SK-N-SH (cell line): Measurements from ENCODE around the gene ZNF667. TPM values are rescaled to one million over a fixed set of nuclear protein-coding genes. Genes with fewer than 3 reads are reported as not detected.

Experiments used
- CTCF ChIA-PET: fragments of 300-600, 350-600 bp; formaldehyde crosslinking; extraction: SDS; loops from one replicate; lab custom pipeline; 2021; lab: Yijun Ruan, JAX
- POLR2A ChIA-PET: fragments of 350-600 bp; sonication (Branson Sonifier 250); formaldehyde crosslinking; extraction: SDS; loops from one replicate; lab custom pipeline; 2020; ENCODE audit warnings: antibody characterized with exemption, inconsistent platforms; lab: Yijun Ruan, JAX
- DNase-seq: peaks from one replicate; pipeline ENCODE4 v3.0.0; 2012
- H2AFZ ChIP-seq: fragments of 200-600 bp; sonication (generic); 2 replicates; pipeline ENCODE4 v1.8.1; 2016; ENCODE audit warnings: antibody characterized with exemption, mild to moderate bottlenecking, low read depth
- H3F3A ChIP-seq: fragments of 200-600 bp; sonication (generic); replicated peaks from 2 replicates; pipeline ENCODE3; 2016; ENCODE audit warnings: antibody characterized with exemption, mild to moderate bottlenecking; ENCODE audit not compliant: insufficient read depth
- H3K27ac ChIP-seq, 2 experiments: fragments of 200-500 bp in 1 of 2; fragments of 200-600 bp in 1 of 2; sonication (Bioruptor generic) in 1 of 2; sonication (generic), shearing (Covaris generic) in 1 of 2; 2 replicates each; pipeline versions ENCODE4 v1.5.1 to v1.6.1; 2014 to 2016; ENCODE audit warnings: low read depth in 2 of 2, inconsistent platforms in 1 of 2, low read length in 1 of 2, mild to moderate bottlenecking in 1 of 2, mixed read lengths in 1 of 2
- H3K27me3 ChIP-seq: fragments of 200-600 bp; sonication (generic), shearing (Covaris generic); 2 replicates; pipeline ENCODE4 v1.6.1; 2016; ENCODE audit warnings: mixed run types; ENCODE audit not compliant: insufficient read depth
- H3K36me3 ChIP-seq, 2 experiments: fragments of 200-500 bp in 1 of 2; fragments of 200-600 bp in 1 of 2; sonication (Bioruptor generic) in 1 of 2; sonication (generic) in 1 of 2; replicated peaks in 1 of 2; 2 replicates each; pipeline versions ENCODE3 to v1.5.1; 2014 to 2016; ENCODE audit warnings: low read length in 1 of 2, mild to moderate bottlenecking in 1 of 2; ENCODE audit not compliant: insufficient read depth in 2 of 2, control insufficient read depth in 1 of 2
- H3K4me1 ChIP-seq, 2 experiments: fragments of 200-500 bp in 1 of 2; fragments of 200-600 bp in 1 of 2; sonication (Bioruptor generic) in 1 of 2; sonication (generic), shearing (Covaris generic) in 1 of 2; 2 replicates each; pipeline versions ENCODE4 v1.5.1 to v1.6.1; 2014 to 2016; ENCODE audit warnings: low read depth in 1 of 2, low read length in 1 of 2, mixed run types in 1 of 2; ENCODE audit not compliant: insufficient read depth in 2 of 2, control insufficient read depth in 1 of 2
- H3K4me2 ChIP-seq: fragments of 200-600 bp; sonication (generic), shearing (Covaris generic); 2 replicates; pipeline ENCODE4 v1.6.1; 2017; ENCODE audit warnings: mixed run types
- H3K4me3 ChIP-seq, 2 experiments: fragments of 200-500 bp in 1 of 2; fragments of 200-600 bp in 1 of 2; sonication (Bioruptor generic) in 1 of 2; sonication (generic), shearing (Covaris generic) in 1 of 2; 2 replicates each; pipeline versions ENCODE4 v1.5.1 to v1.8.1; 2014 to 2016; ENCODE audit warnings: low read depth in 2 of 2, inconsistent platforms in 1 of 2, low read length in 1 of 2, mild to moderate bottlenecking in 1 of 2, mixed read lengths in 1 of 2, moderate library complexity in 1 of 2
- H3K79me2 ChIP-seq: fragments of 200-600 bp; sonication (generic); 2 replicates; pipeline ENCODE4 v1.8.1; 2017; ENCODE audit warnings: mild to moderate bottlenecking; ENCODE audit not compliant: insufficient read depth
- H3K9ac ChIP-seq: fragments of 200-600 bp; sonication (generic); 2 replicates; pipeline ENCODE4 v1.6.1; 2017; ENCODE audit warnings: mixed run types
- H3K9me2 ChIP-seq: fragments of 200-600 bp; sonication (generic); 2 replicates; pipeline ENCODE4 v1.6.1; 2017; ENCODE audit warnings: mixed run types
- H3K9me3 ChIP-seq: fragments of 200-600 bp; sonication (generic); 2 replicates; pipeline ENCODE4 v1.6.1; 2017; ENCODE audit warnings: mixed run types, mild to moderate bottlenecking, moderate library complexity
- H4K20me1 ChIP-seq: fragments of 200-600 bp; sonication (generic); 2 replicates; pipeline ENCODE4 v1.6.1; 2017; ENCODE audit warnings: mild to moderate bottlenecking, mixed run types; ENCODE audit not compliant: insufficient read depth
- CHD2 ChIP-seq: fragments of 150-350 bp; IDR thresholded peaks from 2 replicates; pipeline ENCODE4 v1.6.1; 2018; ENCODE audit warnings: low read length; ENCODE audit not compliant: partially characterized antibody
- EP300 ChIP-seq, 2 experiments: IDR thresholded peaks; 2 replicates each; pipeline versions ENCODE4 v1.4.0 to v1.6.1; 2012; ENCODE audit warnings: borderline replicate concordance in 1 of 2, low read depth in 1 of 2, low read length in 1 of 2
- FOXJ3 ChIP-seq: sonication (generic); formaldehyde crosslinking; IDR thresholded peaks from 2 replicates; pipeline ENCODE4 v1.5.1; 2020; ENCODE audit warnings: mild to moderate bottlenecking, missing genetic modification reagents
- GABPA ChIP-seq: IDR thresholded peaks from 2 replicates; pipeline ENCODE4 v1.4.0; 2012; ENCODE audit warnings: low read depth, mild to moderate bottlenecking
- IRF3 ChIP-seq: fragments of 150-350 bp; IDR thresholded peaks from 2 replicates; pipeline ENCODE4 v1.6.1; 2016; ENCODE audit warnings: mild to moderate bottlenecking, low read depth, low read length
- JUND ChIP-seq: IDR thresholded peaks from 2 replicates; pipeline ENCODE4 v1.4.0; 2012
- MAX ChIP-seq: IDR thresholded peaks from 2 replicates; pipeline ENCODE4 v1.4.0; 2012; ENCODE audit warnings: low read depth
- MEF2A ChIP-seq: IDR thresholded peaks from 2 replicates; pipeline ENCODE4 v1.4.0; 2012; ENCODE audit warnings: low read depth, borderline replicate concordance
- MXI1 ChIP-seq: IDR thresholded peaks from 2 replicates; pipeline ENCODE4 v1.6.1; 2012; ENCODE audit warnings: mild to moderate bottlenecking, low read depth, low read length, improper control_type of control experiment
- NFIC ChIP-seq: IDR thresholded peaks from 2 replicates; pipeline ENCODE4 v1.4.0; 2012; ENCODE audit warnings: borderline replicate concordance
- NRF1 ChIP-seq: IDR thresholded peaks from 2 replicates; pipeline ENCODE4 v1.6.1; 2012; ENCODE audit warnings: low read depth, mild to moderate bottlenecking, low read length
- RAD21 ChIP-seq: IDR thresholded peaks from 2 replicates; pipeline ENCODE4 v1.6.1; 2012; ENCODE audit warnings: mild to moderate bottlenecking, low read length
- REST ChIP-seq: IDR thresholded peaks from 2 replicates; pipeline ENCODE4 v1.6.1; 2012; ENCODE audit warnings: mild to moderate bottlenecking, low read depth, low read length, moderate library complexity
- RFX5 ChIP-seq: IDR thresholded peaks from 2 replicates; pipeline ENCODE4 v1.6.1; 2012; ENCODE audit warnings: mild to moderate bottlenecking, improper control_type of control experiment, low read length
- TEAD4 ChIP-seq: IDR thresholded peaks from 2 replicates; pipeline ENCODE4 v1.4.0; 2012; ENCODE audit warnings: mild to moderate bottlenecking, borderline replicate concordance; ENCODE audit not compliant: insufficient read depth
- USF2 ChIP-seq: fragments of 150-350 bp; IDR thresholded peaks from 2 replicates; pipeline ENCODE4 v1.6.1; 2017; ENCODE audit warnings: antibody characterized with exemption, low read length, low read depth, borderline replicate concordance
- ZBTB33 ChIP-seq: IDR thresholded peaks from 2 replicates; pipeline ENCODE4 v1.4.0; 2012; ENCODE audit warnings: low read depth, borderline replicate concordance
- WGBS: methylation state at CpG from one replicate; pipeline ENCODE4 v1.1.6; 2017; ENCODE audit warnings: low lambda C conversion rate; 5-methylcytosine and 5-hydroxymethylcytosine counted together
- polyA plus RNA-seq, 3 experiments: library from polyadenylated mRNA; depleted of rRNA; stranded (reverse); fragments of >200 nt; gene quantifications; 2 replicates each; pipeline ENCODE4 v1.2.3, GENCODE V29; 2012

The ZNF667 gene
- polyA plus RNA-seq, 1 of the 3 experiments (the other 2 are of a cell fraction), result 3.2 TPM

- TF ChIP-seq NFIC (no peak), USF2 (no peak), RFX5 (no peak), CHD2 (peak; percentile 64), MAX (peak; percentile 90), MXI1 (peak; percentile 91)
- TF ChIP-seq, all 33 proteins: peak for 10
Observed at GRCh38 chr19:56477429-56478338, 539 bp upstream of the ZNF667 start (continued).

- Histone ChIP-seq H3K27ac (peak overlapping the region in 1 of 2 experiments; percentile 89; a peak in 1 of 4 replicates), H3K4me2 (peak overlapping the region; percentile 95), H4K20me1 (no peaks in the 10 kb centered on the region), H3K4me3 (peak overlapping the region; percentile 79 to 98; a peak in 3 of 4 replicates)
- CTCF ChIA-PET, result no interaction called here
- TF ChIP-seq IRF3 (no peak), REST (no peak), NFIC (no peak), NRF1 (no peak), EP300 (IDR thresholded peaks at IDR 0.05; ENCODE audit: borderline replicate concordance in 1 of 2, low read depth in 1 of 2, low read length in 1 of 2) (no peak), MEF2A (no peak), TEAD4 (no peak), ZBTB33 (no peak), FOXJ3 (CRISPR knock-in tag) (no peak), JUND (no peak), GABPA (no peak), RAD21 (no peak)
- TF ChIP-seq, all 33 proteins: peak for 0
- POLR2A ChIA-PET, result no interaction called here
- Histone ChIP-seq H3K9me2 (no peaks in the 10 kb centered on the region), H3F3A (no peaks in the 10 kb centered on the region), H3K4me1 (peaks cover 0 to 12% of the 10 kb centered on the region in 2 experiments; a peak in 1 of 4 replicates), H3K9ac (peak overlapping the region; percentile 80), H3K9me3 (no peaks in the 10 kb centered on the region), H3K36me3 (peaks cover 12 to 13% of the 10 kb centered on the region in 2 experiments), H3K27me3 (no peaks in the 10 kb centered on the region), H3K79me2 (peaks cover 50% of the 10 kb centered on the region), H2AFZ (no peak overlapping the region; the same call in 1 of the 2 replicates)
- WGBS, result 49% methylated on average over 10 of the region's 10 CpGs
- DNase-seq, result no peak
Observed at GRCh38 chr19:56476093-56476492, 1.1 kb downstream of the ZNF667 start.
